ENCODE data around the gene WFS1. TPM values are rescaled to one million over a fixed set of nuclear protein-coding genes. Genes with fewer than 3 reads are reported as not detected.

The WFS1 gene
- total and polyA plus RNA-seq, 2 of the 4 experiments (the other 2 are of a cell fraction): 9.7 to 42.4 TPM

DNA sequence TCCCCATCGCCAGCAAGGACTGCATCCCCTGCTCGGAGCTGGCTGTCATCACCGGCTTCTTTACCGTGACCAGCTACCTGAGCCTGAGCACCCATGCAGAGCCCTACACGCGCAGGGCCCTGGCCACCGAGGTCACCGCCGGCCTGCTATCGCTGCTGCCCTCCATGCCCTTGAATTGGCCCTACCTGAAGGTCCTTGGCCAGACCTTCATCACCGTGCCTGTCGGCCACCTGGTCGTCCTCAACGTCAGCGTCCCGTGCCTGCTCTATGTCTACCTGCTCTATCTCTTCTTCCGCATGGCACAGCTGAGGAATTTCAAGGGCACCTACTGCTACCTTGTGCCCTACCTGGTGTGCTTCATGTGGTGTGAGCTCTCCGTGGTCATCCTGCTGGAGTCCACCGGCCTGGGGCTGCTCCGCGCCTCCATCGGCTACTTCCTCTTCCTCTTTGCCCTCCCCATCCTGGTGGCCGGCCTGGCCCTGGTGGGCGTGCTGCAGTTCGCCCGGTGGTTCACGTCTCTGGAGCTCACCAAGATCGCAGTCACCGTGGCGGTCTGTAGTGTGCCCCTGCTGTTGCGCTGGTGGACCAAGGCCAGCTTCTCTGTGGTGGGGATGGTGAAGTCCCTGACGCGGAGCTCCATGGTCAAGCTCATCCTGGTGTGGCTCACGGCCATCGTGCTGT is 31.5 kb downstream of the WFS1 start:
- no peak overlapping the region for H3K18ac ChIP-seq (ENCODE audit: low read depth, low read length)
- H4K91ac ChIP-seq (ENCODE audit: insufficient read depth, low read depth, low read length): no peak overlapping the region
- no peak for DNase-seq
- TF ChIP-seq MAZ (IDR thresholded peaks at IDR 0.05; ENCODE audit: borderline replicate concordance, low read depth, low read length) (no peak), NFE2L2 (IDR thresholded peaks at IDR 0.05; ENCODE audit: low read depth, low read length) (no peak), MAFK (IDR thresholded peaks at IDR 0.05; ENCODE audit: low read depth, low read length) (no peak), RAD21 (IDR thresholded peaks at IDR 0.05; ENCODE audit: low read length) (no peak), BHLHE40 (IDR thresholded peaks at IDR 0.05; ENCODE audit: low read depth, low read length) (no peak), CEBPB (IDR thresholded peaks at IDR 0.05; ENCODE audit: low read depth, low read length) (no peak), CHD1 (IDR thresholded peaks at IDR 0.05; ENCODE audit: low read depth, low read length) (no peak), RCOR1 (IDR thresholded peaks at IDR 0.05; ENCODE audit: insufficient replicate concordance, low read length) (no peak), SMC3 (IDR thresholded peaks at IDR 0.05; ENCODE audit: low read depth, low read length) (no peak), MXI1 (IDR thresholded peaks at IDR 0.05; ENCODE audit: borderline replicate concordance, low read depth, low read length) (no peak)
- TF ChIP-seq, protein P1, sequence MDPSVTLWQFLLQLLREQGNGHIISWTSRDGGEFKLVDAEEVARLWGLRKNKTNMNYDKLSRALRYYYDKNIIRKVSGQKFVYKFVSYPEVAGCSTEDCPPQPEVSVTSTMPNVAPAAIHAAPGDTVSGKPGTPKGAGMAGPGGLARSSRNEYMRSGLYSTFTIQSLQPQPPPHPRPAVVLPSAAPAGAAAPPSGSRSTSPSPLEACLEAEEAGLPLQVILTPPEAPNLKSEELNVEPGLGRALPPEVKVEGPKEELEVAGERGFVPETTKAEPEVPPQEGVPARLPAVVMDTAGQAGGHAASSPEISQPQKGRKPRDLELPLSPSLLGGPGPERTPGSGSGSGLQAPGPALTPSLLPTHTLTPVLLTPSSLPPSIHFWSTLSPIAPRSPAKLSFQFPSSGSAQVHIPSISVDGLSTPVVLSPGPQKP (IDR thresholded peaks at IDR 0.05; ENCODE audit: borderline replicate concordance, low read depth, low read length): no peak
- TF ChIP-seq, protein P2, sequence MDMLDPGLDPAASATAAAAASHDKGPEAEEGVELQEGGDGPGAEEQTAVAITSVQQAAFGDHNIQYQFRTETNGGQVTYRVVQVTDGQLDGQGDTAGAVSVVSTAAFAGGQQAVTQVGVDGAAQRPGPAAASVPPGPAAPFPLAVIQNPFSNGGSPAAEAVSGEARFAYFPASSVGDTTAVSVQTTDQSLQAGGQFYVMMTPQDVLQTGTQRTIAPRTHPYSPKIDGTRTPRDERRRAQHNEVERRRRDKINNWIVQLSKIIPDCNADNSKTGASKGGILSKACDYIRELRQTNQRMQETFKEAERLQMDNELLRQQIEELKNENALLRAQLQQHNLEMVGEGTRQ (IDR thresholded peaks at IDR 0.05; ENCODE audit: low read depth, low read length): no peak
- TF ChIP-seq, protein P3, sequence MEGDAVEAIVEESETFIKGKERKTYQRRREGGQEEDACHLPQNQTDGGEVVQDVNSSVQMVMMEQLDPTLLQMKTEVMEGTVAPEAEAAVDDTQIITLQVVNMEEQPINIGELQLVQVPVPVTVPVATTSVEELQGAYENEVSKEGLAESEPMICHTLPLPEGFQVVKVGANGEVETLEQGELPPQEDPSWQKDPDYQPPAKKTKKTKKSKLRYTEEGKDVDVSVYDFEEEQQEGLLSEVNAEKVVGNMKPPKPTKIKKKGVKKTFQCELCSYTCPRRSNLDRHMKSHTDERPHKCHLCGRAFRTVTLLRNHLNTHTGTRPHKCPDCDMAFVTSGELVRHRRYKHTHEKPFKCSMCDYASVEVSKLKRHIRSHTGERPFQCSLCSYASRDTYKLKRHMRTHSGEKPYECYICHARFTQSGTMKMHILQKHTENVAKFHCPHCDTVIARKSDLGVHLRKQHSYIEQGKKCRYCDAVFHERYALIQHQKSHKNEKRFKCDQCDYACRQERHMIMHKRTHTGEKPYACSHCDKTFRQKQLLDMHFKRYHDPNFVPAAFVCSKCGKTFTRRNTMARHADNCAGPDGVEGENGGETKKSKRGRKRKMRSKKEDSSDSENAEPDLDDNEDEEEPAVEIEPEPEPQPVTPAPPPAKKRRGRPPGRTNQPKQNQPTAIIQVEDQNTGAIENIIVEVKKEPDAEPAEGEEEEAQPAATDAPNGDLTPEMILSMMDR (conservative IDR thresholded peaks at IDR 0.05; ENCODE audit: low read depth, low read length): no peak
- H3K4me1 ChIP-seq (ENCODE audit: control insufficient read depth, insufficient read depth, low read length): peaks cover 2% of the 10 kb centered on the region; the same call in 1 of the 2 replicates
- H2BK20ac ChIP-seq (ENCODE audit: low read depth, low read length): no peak overlapping the region
- in situ Hi-C loops (cut with MboI; ENCODE audit: low sequenced_read_pairs): no loop called here
- H4K20me1 ChIP-seq (ENCODE audit: insufficient read depth, low read length): peaks cover 9% of the 10 kb centered on the region
- TSS peak; percentile 72 for BruUV-seq (replicated peaks)
- H2AFZ ChIP-seq (replicated peaks; ENCODE audit: low read length, poor library complexity): no peak overlapping the region
- dilution Hi-C loops (cut with HindIII; ENCODE audit: low sequenced_read_pairs, unreplicated experiment): no loop called here
- intact Hi-C loops (cut with micrococcal nuclease): no loop called here
- no peak overlapping the region for H3K56ac ChIP-seq (ENCODE audit: extremely low read depth, insufficient read depth, low read length)
- H3K9me1 ChIP-seq (ENCODE audit: insufficient read depth, low read length): peaks cover 19% of the 10 kb centered on the region
- no peak overlapping the region for H2AK9ac ChIP-seq (replicated peaks; ENCODE audit: low read depth, low read length, poor library complexity)
- H2AK5ac ChIP-seq (ENCODE audit: low read depth, low read length): no peak overlapping the region
- no peak overlapping the region for H4K5ac ChIP-seq (ENCODE audit: low read depth, low read length)
- no peaks in the 10 kb centered on the region for H3K9me3 ChIP-seq (ENCODE audit: control insufficient read depth, insufficient read depth, low read length)
- no peak overlapping the region for H3K14ac ChIP-seq (replicated peaks; ENCODE audit: low read depth, low read length)
- ChIA-PET CTCF (no interaction called here), POLR2A (ENCODE audit: unreplicated experiment) (no interaction called here)
- WGBS, 2 experiments (ENCODE audit: extremely low coverage in 2 of 2, insufficient read length in 1 of 2): 90% methylated on average over 17 of the region's 35 CpGs; no CpG with 5 or more reads in 1 of the 2 experiments
- H3K79me1 ChIP-seq (ENCODE audit: low read depth in 1 of 2, low read length in 2 of 2): no peaks in the 10 kb centered on the region
- no peak overlapping the region for H3K9ac ChIP-seq (ENCODE audit: low read depth, low read length)
- H2BK15ac ChIP-seq (ENCODE audit: low read depth, low read length): no peak overlapping the region
- H3K27ac ChIP-seq (ENCODE audit: insufficient read depth, low read length): no peak overlapping the region
- no peak overlapping the region for H3K23ac ChIP-seq (ENCODE audit: low read depth, low read length)
- H3K27me3 ChIP-seq (ENCODE audit: control insufficient read depth, insufficient read depth, low read length): no peaks in the 10 kb centered on the region
- no peak overlapping the region for H3K4ac ChIP-seq (ENCODE audit: low read depth, low read length)
- no peak overlapping the region for H3K4me2 ChIP-seq (ENCODE audit: low read depth, low read length)
- H2BK120ac ChIP-seq (ENCODE audit: low read depth, low read length): no peak overlapping the region
- H3K36me3 ChIP-seq (ENCODE audit: control insufficient read depth, insufficient read depth, low read length): peaks cover 53% of the 10 kb centered on the region
- no peak overlapping the region for H4K8ac ChIP-seq (ENCODE audit: low read depth in 2 of 2, low read length in 2 of 2)
- no peak overlapping the region for H3K4me3 ChIP-seq (ENCODE audit: insufficient read depth, low read depth, low read length)
- H2BK5ac ChIP-seq (ENCODE audit: low read depth, low read length, poor library complexity, severe bottlenecking): no peak overlapping the region
- no peak for ATAC-seq (ENCODE audit: low read depth)

Measured in IMR-90 (cell line).